ENCODE measurements around the gene CYTH4.

CYTH4 gene

GRCh38 chr22:37298748-37299495, 16.6 kb downstream of the CYTH4 start:
- no peaks in the 10 kb centered on the region for H3K36me3 ChIP-seq (ENCODE audit: insufficient read depth, low read length)
- no peak overlapping the region for H3K27ac ChIP-seq
- DNase-seq (ENCODE audit: low read depth, low spot score): no peak
- no peaks in the 10 kb centered on the region for H3K9me3 ChIP-seq (ENCODE audit: low read depth, low read length)
- no peak overlapping the region for H3K4me3 ChIP-seq
- no peak overlapping the region for H3K9ac ChIP-seq (ENCODE audit: insufficient read length)
- TF ChIP-seq POLR2AphosphoS5 (IDR thresholded peaks at IDR 0.05; ENCODE audit: borderline replicate concordance, low read depth, low read length): no peak
- no peak for TF ChIP-seq FOXP2 (optimal IDR thresholded peaks at IDR 0.05; ENCODE audit: control extremely low read depth, extremely low read length, insufficient read depth)
- no peak for TF ChIP-seq EZH2 (IDR thresholded peaks at IDR 0.05)

GRCh38 chr22:37299969-37300509, 17.7 kb downstream of the CYTH4 start:
- no peaks in the 10 kb centered on the region for H3K9me3 ChIP-seq (ENCODE audit: low read depth, low read length)
- no peaks in the 10 kb centered on the region for H3K36me3 ChIP-seq (ENCODE audit: insufficient read depth, low read length)
- no peak for TF ChIP-seq POLR2AphosphoS5 (IDR thresholded peaks at IDR 0.05; ENCODE audit: borderline replicate concordance, low read depth, low read length)
- TF ChIP-seq EZH2 (IDR thresholded peaks at IDR 0.05): no peak
- TF ChIP-seq FOXP2 (optimal IDR thresholded peaks at IDR 0.05; ENCODE audit: control extremely low read depth, extremely low read length, insufficient read depth): no peak
- DNase-seq (ENCODE audit: low read depth, low spot score): no peak
- no peak overlapping the region for H3K27ac ChIP-seq
- no peak overlapping the region for H3K4me3 ChIP-seq
- no peak overlapping the region for H3K9ac ChIP-seq (ENCODE audit: insufficient read length)

- Histone ChIP-seq H3K27ac (no peak overlapping the region), H3K9ac (ENCODE audit: insufficient read length) (no peak overlapping the region), H3K9me3 (ENCODE audit: low read depth, low read length) (no peaks in the 10 kb centered on the region), H3K36me3 (ENCODE audit: insufficient read depth, low read length) (no peaks in the 10 kb centered on the region), H3K4me3 (no peak overlapping the region)
- no peak for TF ChIP-seq FOXP2 (optimal IDR thresholded peaks at IDR 0.05; ENCODE audit: control extremely low read depth, extremely low read length, insufficient read depth)
- no peak for TF ChIP-seq POLR2AphosphoS5 (IDR thresholded peaks at IDR 0.05; ENCODE audit: borderline replicate concordance, low read depth, low read length)
- no peak for TF ChIP-seq EZH2 (IDR thresholded peaks at IDR 0.05)
- no peak for DNase-seq (ENCODE audit: low read depth, low spot score)
These were observed 18.3 kb downstream of the CYTH4 start for GRCh38 chr22:37300551-37301017.

GRCh38 chr22:37301144-37301830, 19.0 kb downstream of the CYTH4 start:
- Histone ChIP-seq H3K9ac (ENCODE audit: insufficient read length) (no peak overlapping the region), H3K4me3 (no peak overlapping the region), H3K9me3 (ENCODE audit: low read depth, low read length) (no peaks in the 10 kb centered on the region), H3K27ac (no peak overlapping the region), H3K36me3 (ENCODE audit: insufficient read depth, low read length) (no peaks in the 10 kb centered on the region)
- no peak for DNase-seq (ENCODE audit: low read depth, low spot score)
- TF ChIP-seq FOXP2 (optimal IDR thresholded peaks at IDR 0.05; ENCODE audit: control extremely low read depth, extremely low read length, insufficient read depth) (no peak), POLR2AphosphoS5 (IDR thresholded peaks at IDR 0.05; ENCODE audit: borderline replicate concordance, low read depth, low read length) (no peak), EZH2 (IDR thresholded peaks at IDR 0.05) (no peak)

GRCh38 chr22:37302674-37303555, 20.6 kb downstream of the CYTH4 start:
- no peak for DNase-seq (ENCODE audit: low read depth, low spot score)
- TF ChIP-seq POLR2AphosphoS5 (IDR thresholded peaks at IDR 0.05; ENCODE audit: borderline replicate concordance, low read depth, low read length): no peak
- no peak for TF ChIP-seq FOXP2 (optimal IDR thresholded peaks at IDR 0.05; ENCODE audit: control extremely low read depth, extremely low read length, insufficient read depth)
- TF ChIP-seq EZH2 (IDR thresholded peaks at IDR 0.05): no peak
- Histone ChIP-seq H3K36me3 (ENCODE audit: insufficient read depth, low read length) (no peaks in the 10 kb centered on the region), H3K27ac (no peak overlapping the region), H3K4me3 (no peak overlapping the region), H3K9me3 (ENCODE audit: low read depth, low read length) (no peaks in the 10 kb centered on the region), H3K9ac (ENCODE audit: insufficient read length) (no peak overlapping the region)

GRCh38 chr22:37303821-37304274, 21.5 kb downstream of the CYTH4 start:
- no peak overlapping the region for H3K27ac ChIP-seq
- no peaks in the 10 kb centered on the region for H3K36me3 ChIP-seq (ENCODE audit: insufficient read depth, low read length)
- H3K9me3 ChIP-seq (ENCODE audit: low read depth, low read length): no peaks in the 10 kb centered on the region
- no peak overlapping the region for H3K4me3 ChIP-seq
- no peak for DNase-seq (ENCODE audit: low read depth, low spot score)
- no peak for TF ChIP-seq FOXP2 (optimal IDR thresholded peaks at IDR 0.05; ENCODE audit: control extremely low read depth, extremely low read length, insufficient read depth)
- no peak for TF ChIP-seq EZH2 (IDR thresholded peaks at IDR 0.05)
- no peak for TF ChIP-seq POLR2AphosphoS5 (IDR thresholded peaks at IDR 0.05; ENCODE audit: borderline replicate concordance, low read depth, low read length)
- no peak overlapping the region for H3K9ac ChIP-seq (ENCODE audit: insufficient read length)

- no peaks in the 10 kb centered on the region for H3K9me3 ChIP-seq (ENCODE audit: low read depth, low read length)
- no peak overlapping the region for H3K4me3 ChIP-seq
- no peaks in the 10 kb centered on the region for H3K36me3 ChIP-seq (ENCODE audit: insufficient read depth, low read length)
- no peak for DNase-seq (ENCODE audit: low read depth, low spot score)
- TF ChIP-seq FOXP2 (optimal IDR thresholded peaks at IDR 0.05; ENCODE audit: control extremely low read depth, extremely low read length, insufficient read depth): no peak
- TF ChIP-seq POLR2AphosphoS5 (IDR thresholded peaks at IDR 0.05; ENCODE audit: borderline replicate concordance, low read depth, low read length): no peak
- TF ChIP-seq EZH2 (IDR thresholded peaks at IDR 0.05): no peak
- H3K9ac ChIP-seq (ENCODE audit: insufficient read length): no peak overlapping the region
- no peak overlapping the region for H3K27ac ChIP-seq
These were observed 22.5 kb downstream of the CYTH4 start for GRCh38 chr22:37304595-37305343.
